ENCODE data around the gene C13orf46.
A peak's percentile ranks its signal among the peaks of the same experiment; 100 is the strongest.
"Not testable (repeated sequence)": the region's sequence is repeated elsewhere in the genome, so short reads cannot be mapped to it uniquely, and the experiment has no call there.

C13orf46 gene

GRCh38 chr13:113973218-113974164 is at the start of gene C13orf46:
C13orf46 (minus strand) TSS chr13:113974076; CDS start chr13:113973997, 79 bp downstream.
- no peak for DNase-seq (ENCODE audit: low spot score)

GRCh38 chr13:114022876-114023275 is 49.0 kb upstream of the C13orf46 start:
- DNase-seq (ENCODE audit: low spot score) = no peak

DNA sequence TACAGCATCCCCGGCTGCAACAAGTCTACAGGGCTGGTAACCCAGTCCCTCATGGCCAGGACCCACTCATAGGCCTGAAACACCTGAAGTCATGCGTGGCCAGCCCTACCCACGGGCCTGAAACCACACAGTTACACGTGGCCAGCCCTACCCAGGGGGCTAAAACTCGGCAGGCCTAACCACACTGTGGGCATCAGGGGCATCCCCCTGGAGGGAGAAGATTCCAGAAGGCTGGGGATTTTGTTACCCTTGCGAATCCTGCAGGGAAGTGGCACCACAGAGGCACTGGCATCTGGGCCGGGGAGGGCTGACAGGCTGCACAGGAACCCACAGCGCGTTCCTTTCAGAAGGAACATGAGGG is 48.4 kb upstream of the C13orf46 start:
- no peak for DNase-seq (ENCODE audit: low spot score)

- DNase-seq (ENCODE audit: low spot score) = peak; percentile 84
Measured at GRCh38 chr13:114021464-114022308, 47.8 kb upstream of the C13orf46 start.

- no peak for DNase-seq (ENCODE audit: low spot score)
Measured at GRCh38 chr13:114020750-114021463, 47.0 kb upstream of the C13orf46 start.

DNA sequence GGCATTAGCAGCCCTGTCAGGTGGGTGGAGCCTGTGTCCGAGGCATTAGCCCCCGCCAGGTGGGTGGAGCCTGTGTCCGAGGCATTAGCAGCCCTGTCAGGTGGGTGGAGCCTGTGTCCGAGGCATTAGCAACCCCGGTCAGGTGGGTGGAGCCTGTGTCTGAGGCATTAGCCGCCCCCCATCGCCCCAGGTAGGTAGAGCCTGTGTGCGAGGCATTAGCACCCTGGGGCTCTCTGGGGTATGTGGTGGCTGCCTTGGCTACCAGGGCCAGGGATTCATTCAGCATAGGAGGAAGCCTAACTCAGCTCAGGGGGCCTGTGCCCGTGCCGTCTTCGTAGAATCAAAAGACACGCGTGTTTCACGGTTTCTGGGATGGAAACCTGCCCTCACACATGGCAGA is 46.3 kb upstream of the C13orf46 start:
- DNase-seq (ENCODE audit: low spot score) = not testable (repeated sequence)

GRCh38 chr13:114019367-114019766 is 45.5 kb upstream of the C13orf46 start:
- DNase-seq (ENCODE audit: low spot score) = no peak

GRCh38 chr13:114018461-114019055 is 44.7 kb upstream of the C13orf46 start:
- DNase-seq (ENCODE audit: low spot score) = no peak

- DNase-seq (ENCODE audit: low spot score) = no peak
Measured at GRCh38 chr13:114017966-114018365, 44.1 kb upstream of the C13orf46 start.

GRCh38 chr13:114017028-114017630 is 43.3 kb upstream of the C13orf46 start:
- DNase-seq (ENCODE audit: low spot score) = no peak

- no peak for DNase-seq (ENCODE audit: low spot score)
Measured at GRCh38 chr13:114016321-114017027, 42.6 kb upstream of the C13orf46 start.

DNA sequence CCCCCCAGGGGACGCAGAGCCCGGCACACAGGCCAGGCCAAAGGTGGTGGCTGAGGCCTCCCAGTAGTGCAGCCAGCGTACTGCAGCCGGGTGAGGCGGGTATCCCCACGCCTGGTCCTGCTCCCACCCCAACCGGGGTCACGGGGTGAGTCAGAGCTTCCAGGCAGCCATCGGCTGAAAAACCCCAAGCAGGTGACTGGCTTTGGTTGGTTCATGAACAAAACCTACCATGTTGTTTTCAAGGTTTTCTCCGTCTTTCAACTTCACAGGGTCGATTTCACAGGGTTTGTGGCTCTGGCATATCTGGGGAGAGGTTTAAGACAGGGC is 42.1 kb upstream of the C13orf46 start:
- no peak for DNase-seq (ENCODE audit: low spot score)

GRCh38 chr13:114015111-114015968 is 41.5 kb upstream of the C13orf46 start:
- no peak for DNase-seq (ENCODE audit: low spot score)

- no peak for DNase-seq (ENCODE audit: low spot score)
Measured at GRCh38 chr13:114013952-114014629, 40.2 kb upstream of the C13orf46 start.

DNA sequence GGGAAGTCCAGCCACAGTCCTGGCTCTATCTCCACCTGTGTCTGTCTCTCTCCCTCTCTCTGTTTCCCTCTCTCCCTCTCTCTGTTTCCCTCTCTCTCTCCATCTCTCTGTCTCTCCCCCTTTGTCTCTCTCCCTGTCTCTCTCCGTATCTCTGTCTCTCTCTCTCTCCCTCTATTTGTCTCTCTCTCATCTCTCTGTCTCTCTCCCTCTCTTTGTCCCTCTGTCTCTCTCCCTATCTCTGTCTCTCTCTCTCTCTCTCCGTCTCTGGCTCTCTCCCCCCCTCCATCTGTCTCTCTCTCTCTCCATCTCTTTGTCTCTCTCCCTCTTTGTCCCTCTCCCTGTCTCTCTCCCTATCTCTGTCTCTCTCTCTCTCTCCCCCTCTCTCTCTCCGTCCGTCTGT is 39.5 kb upstream of the C13orf46 start:
- DNase-seq (ENCODE audit: low spot score) = no peak

GRCh38 chr13:114012921-114013320 is 39.0 kb upstream of the C13orf46 start:
- no peak for DNase-seq (ENCODE audit: low spot score)

GRCh38 chr13:114012141-114012540 is 38.3 kb upstream of the C13orf46 start:
- DNase-seq (ENCODE audit: low spot score) = no peak

GRCh38 chr13:114011226-114011625 is 37.4 kb upstream of the C13orf46 start:
- DNase-seq (ENCODE audit: low spot score) = no peak

- DNase-seq (ENCODE audit: low spot score) = no peak
Measured at GRCh38 chr13:114010401-114011101, 36.7 kb upstream of the C13orf46 start.

Data from pons (tissue), 1 donor.